Epithelial cell of esophagus (primary cell): ENCODE data around the gene AVPR1B.

ENCODE experiments used
- DNase-seq: peaks from one replicate; pipeline ENCODE4 v3.0.0; 2010; ENCODE audit warnings: low read depth
- H3K4me3 ChIP-seq: 2 replicates; pipeline ENCODE4 v1.5.1; 2011; ENCODE audit warnings: mild to moderate bottlenecking, low read length, control low read depth
- TF ChIP-seq, protein P1 (sequence below): IDR thresholded peaks from 2 replicates; pipeline ENCODE4 v1.5.1; 2011; ENCODE audit warnings: low read depth, mild to moderate bottlenecking, low read length, control low read depth, inconsistent platforms; ENCODE audit not compliant: insufficient read depth; ENCODE audit errors: missing control alignments

AVPR1B gene

DNA sequence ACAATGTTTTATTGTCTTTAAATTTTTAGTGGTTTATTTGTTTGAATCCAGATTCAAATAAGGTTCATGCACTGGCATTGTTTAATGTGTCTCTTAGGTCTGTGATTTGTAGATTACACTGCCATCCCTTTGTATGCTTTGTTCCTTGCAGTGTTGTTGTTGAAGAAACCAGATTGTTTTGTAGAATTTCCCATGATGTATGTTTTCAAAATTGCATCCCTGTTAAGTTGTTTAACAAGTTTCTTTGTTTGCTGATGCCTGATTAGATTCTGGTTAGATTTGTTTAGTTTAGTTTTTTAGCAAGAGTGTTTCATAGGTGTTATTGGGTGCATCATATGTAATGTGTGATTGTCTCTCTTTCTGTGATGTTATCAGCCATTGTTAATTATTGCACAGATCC, 5.5 kb upstream of the AVPR1B start:
- no peak overlapping the region for H3K4me3 ChIP-seq
- DNase-seq = no peak
- TF ChIP-seq, protein P1, sequence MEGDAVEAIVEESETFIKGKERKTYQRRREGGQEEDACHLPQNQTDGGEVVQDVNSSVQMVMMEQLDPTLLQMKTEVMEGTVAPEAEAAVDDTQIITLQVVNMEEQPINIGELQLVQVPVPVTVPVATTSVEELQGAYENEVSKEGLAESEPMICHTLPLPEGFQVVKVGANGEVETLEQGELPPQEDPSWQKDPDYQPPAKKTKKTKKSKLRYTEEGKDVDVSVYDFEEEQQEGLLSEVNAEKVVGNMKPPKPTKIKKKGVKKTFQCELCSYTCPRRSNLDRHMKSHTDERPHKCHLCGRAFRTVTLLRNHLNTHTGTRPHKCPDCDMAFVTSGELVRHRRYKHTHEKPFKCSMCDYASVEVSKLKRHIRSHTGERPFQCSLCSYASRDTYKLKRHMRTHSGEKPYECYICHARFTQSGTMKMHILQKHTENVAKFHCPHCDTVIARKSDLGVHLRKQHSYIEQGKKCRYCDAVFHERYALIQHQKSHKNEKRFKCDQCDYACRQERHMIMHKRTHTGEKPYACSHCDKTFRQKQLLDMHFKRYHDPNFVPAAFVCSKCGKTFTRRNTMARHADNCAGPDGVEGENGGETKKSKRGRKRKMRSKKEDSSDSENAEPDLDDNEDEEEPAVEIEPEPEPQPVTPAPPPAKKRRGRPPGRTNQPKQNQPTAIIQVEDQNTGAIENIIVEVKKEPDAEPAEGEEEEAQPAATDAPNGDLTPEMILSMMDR = no peak

DNA sequence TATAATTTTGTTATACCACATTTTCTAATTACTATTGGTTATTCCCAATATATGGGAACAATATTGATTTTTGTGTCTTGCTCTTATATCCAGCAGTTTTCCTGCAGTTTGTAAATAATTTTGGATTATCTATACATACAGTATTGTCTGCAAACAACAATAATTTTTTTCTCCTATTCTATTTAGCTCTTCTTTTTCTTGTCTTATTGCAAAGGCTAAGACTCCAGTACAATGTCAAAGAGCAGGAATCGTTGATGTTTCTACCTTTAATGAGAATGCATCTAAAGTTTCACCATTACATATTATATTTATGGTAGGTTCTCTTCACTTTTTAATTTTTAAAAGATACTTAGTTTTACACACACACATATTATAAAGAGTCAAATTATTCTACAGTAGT, 4.1 kb upstream of the AVPR1B start:
- DNase-seq = no peak
- TF ChIP-seq, protein P1 = no peak
- no peak overlapping the region for H3K4me3 ChIP-seq

- no peak overlapping the region for H3K4me3 ChIP-seq
- no peak for DNase-seq
- TF ChIP-seq, protein P1 = no peak
Observed at GRCh38 chr1:206120406-206120805, 3.2 kb upstream of the AVPR1B start.

GRCh38 chr1:206116873-206117150, 376 bp downstream of the AVPR1B start:
- H3K4me3 ChIP-seq = no peak overlapping the region
- DNase-seq = no peak
- TF ChIP-seq, protein P1 = no peak

DNA sequence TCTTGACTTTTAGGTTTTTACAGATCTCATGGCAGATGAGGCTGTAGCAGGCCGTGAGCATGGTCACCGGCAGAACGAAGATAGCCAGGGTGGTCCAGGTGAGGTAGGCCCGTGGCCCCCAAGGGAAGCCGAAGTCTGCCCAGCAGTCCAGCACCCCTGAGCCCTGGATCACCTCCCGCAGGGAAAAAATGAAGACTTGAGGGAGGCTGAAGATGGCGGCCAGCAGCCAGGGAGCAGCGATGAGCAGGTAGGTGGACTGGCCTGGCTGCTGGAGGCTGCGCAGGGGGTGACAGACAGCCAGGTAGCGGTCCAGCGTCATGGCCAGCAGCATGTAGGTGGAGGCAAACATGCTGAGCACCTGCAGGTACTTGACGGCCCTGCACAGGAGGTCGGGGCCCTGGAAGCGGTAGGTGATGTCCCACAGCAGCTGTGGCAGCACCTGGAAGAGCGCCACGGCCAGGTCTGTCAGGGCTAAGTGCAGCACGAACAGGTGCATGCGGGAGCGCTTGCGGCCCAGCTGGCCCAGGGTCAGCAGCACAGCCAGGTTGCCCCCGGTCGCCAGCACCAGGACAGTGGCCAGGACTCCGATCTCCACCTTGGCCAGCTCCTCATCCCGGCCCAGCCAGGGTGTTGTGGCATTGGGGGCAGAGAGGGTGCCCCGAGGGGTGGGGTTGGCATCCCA, 856 bp downstream of the AVPR1B start:
- TF ChIP-seq, protein P1 = no peak
- no peak overlapping the region for H3K4me3 ChIP-seq
- DNase-seq = no peak

- no peak for DNase-seq
- TF ChIP-seq, protein P1 = no peak
- no peak overlapping the region for H3K4me3 ChIP-seq
Observed at GRCh38 chr1:206115791-206116190, 1.4 kb downstream of the AVPR1B start.
